DMS53 treated with DMSO at 0.1 percent for 48 hours (cell line): Measurements from ENCODE around the gene MKNK1.

Experiments used
- DNase-seq: peaks from one replicate; lab custom pipeline; 2025; ENCODE audit not compliant: unreplicated experiment; lab: John Stamatoyannopoulos, UW

Gene MKNK1

GRCh38 chr1:46525253-46525983, 78.7 kb downstream of the MKNK1 start:
- DNase-seq, result no peak

GRCh38 chr1:46524843-46525242, 79.2 kb downstream of the MKNK1 start:
- no peak for DNase-seq

- DNase-seq, result no peak
Observed at GRCh38 chr1:46523496-46524353, 80.3 kb downstream of the MKNK1 start.

GRCh38 chr1:46522969-46523320, 81.1 kb downstream of the MKNK1 start:
- DNase-seq, result no peak

GRCh38 chr1:46522184-46522968, 81.7 kb downstream of the MKNK1 start:
- no peak for DNase-seq

GRCh38 chr1:46521414-46521813, 82.7 kb downstream of the MKNK1 start:
- no peak for DNase-seq

GRCh38 chr1:46520063-46520911, 83.8 kb downstream of the MKNK1 start:
- DNase-seq, result no peak

- no peak for DNase-seq
Observed at GRCh38 chr1:46519209-46519608, 84.9 kb downstream of the MKNK1 start.

- no peak for DNase-seq
Observed at GRCh38 chr1:46517932-46518498, 86.1 kb downstream of the MKNK1 start.

- DNase-seq, result peak; percentile 98
Observed at GRCh38 chr1:46517010-46517600, 87.0 kb downstream of the MKNK1 start.

- DNase-seq, result no peak
Observed at GRCh38 chr1:46516200-46516950, 87.7 kb downstream of the MKNK1 start.

GRCh38 chr1:46515576-46515975, 88.5 kb downstream of the MKNK1 start:
- no peak for DNase-seq

GRCh38 chr1:46513536-46513935, 90.5 kb downstream of the MKNK1 start:
- DNase-seq, result no peak

- DNase-seq, result no peak
Observed at GRCh38 chr1:46512792-46513190, 91.3 kb downstream of the MKNK1 start.

GRCh38 chr1:46512135-46512791, 91.8 kb downstream of the MKNK1 start:
- no peak for DNase-seq

- DNase-seq, result no peak
Observed at GRCh38 chr1:46510998-46511365, 93.1 kb downstream of the MKNK1 start.

GRCh38 chr1:46510341-46510997, 93.6 kb downstream of the MKNK1 start:
- DNase-seq, result no peak

GRCh38 chr1:46508757-46509156, 95.3 kb downstream of the MKNK1 start:
- no peak for DNase-seq
